G401 (cell line): Measurements from ENCODE around the gene PLCB4. TPM values are rescaled to one million over a fixed set of nuclear protein-coding genes. Genes with fewer than 3 reads are reported as not detected.
A peak's percentile ranks its signal among the peaks of the same experiment; 100 is the strongest.

Experiments used
- DNase-seq: peaks from one replicate; pipeline ENCODE4 v3.0.0-alpha.2; 2015; ENCODE audit warnings: low spot score
- in situ Hi-C: cut with HindIII; loops from 2 replicates; pipeline ENCODE4 v1.10.0; 2016; ENCODE audit warnings: low sequenced_read_pairs, mixed read lengths
- total RNA-seq: library from RNA; depleted of rRNA; stranded (reverse); fragments of >200 nt; shearing (Covaris generic); gene quantifications from 2 replicates; pipeline ENCODE4 v1.2.3, GENCODE V29; 2014

Gene PLCB4
- total RNA-seq, 1 experiment from 2014 or later: 2.4 TPM

GRCh38 chr20:9092655-9093054 lies 23.8 kb downstream of the PLCB4 start:
- in situ Hi-C loops: no loop called here

GRCh38 chr20:9093218-9093957 lies 24.5 kb downstream of the PLCB4 start:
- in situ Hi-C loops: no loop called here
- DNase-seq: no peak

More at GRCh38 chr20:9092655-9093054, 23.8 kb downstream of the PLCB4 start:
- no peak for DNase-seq

- in situ Hi-C loops: no loop called here
- DNase-seq: no peak
Measured at GRCh38 chr20:9099372-9099771, 30.5 kb downstream of the PLCB4 start.

- in situ Hi-C loops: no loop called here
Measured at GRCh38 chr20:9100691-9101090, 31.8 kb downstream of the PLCB4 start.

GRCh38 chr20:9102456-9102855 lies 33.6 kb downstream of the PLCB4 start:
- in situ Hi-C loops: no loop called here
- no peak for DNase-seq

More at GRCh38 chr20:9100691-9101090, 31.8 kb downstream of the PLCB4 start:
- peak; percentile 47 for DNase-seq

- in situ Hi-C loops: no loop called here
- peak; percentile 62 for DNase-seq
Measured at GRCh38 chr20:9103955-9104354, 35.1 kb downstream of the PLCB4 start.

- in situ Hi-C loops: no loop called here
Measured at GRCh38 chr20:9108260-9108659, 39.4 kb downstream of the PLCB4 start.

GRCh38 chr20:9109566-9109965 lies 40.7 kb downstream of the PLCB4 start:
- in situ Hi-C loops: no loop called here
- no peak for DNase-seq

More at GRCh38 chr20:9108260-9108659, 39.4 kb downstream of the PLCB4 start:
- peak; percentile 59 for DNase-seq

GRCh38 chr20:9110365-9110764 lies 41.5 kb downstream of the PLCB4 start:
- no peak for DNase-seq
- in situ Hi-C loops: no loop called here

- in situ Hi-C loops: no loop called here
- no peak for DNase-seq
Measured at GRCh38 chr20:9110916-9111432, 42.1 kb downstream of the PLCB4 start.

- in situ Hi-C loops: no loop called here
- DNase-seq: peak; percentile 78
Measured at GRCh38 chr20:9112541-9113515, 43.9 kb downstream of the PLCB4 start.

- in situ Hi-C loops: no loop called here
Measured at GRCh38 chr20:9114709-9115108, 45.8 kb downstream of the PLCB4 start.

GRCh38 chr20:9117548-9117947 lies 48.7 kb downstream of the PLCB4 start:
- in situ Hi-C loops: no loop called here
- DNase-seq: no peak

More at GRCh38 chr20:9114709-9115108, 45.8 kb downstream of the PLCB4 start:
- DNase-seq: no peak

GRCh38 chr20:9119776-9120175 lies 50.9 kb downstream of the PLCB4 start:
- in situ Hi-C loops: no loop called here

GRCh38 chr20:9121211-9121610 lies 52.3 kb downstream of the PLCB4 start:
- peak; percentile 86 for DNase-seq
- in situ Hi-C loops: no loop called here

More at GRCh38 chr20:9119776-9120175, 50.9 kb downstream of the PLCB4 start:
- peak; percentile 99 for DNase-seq

- DNase-seq: no peak
- in situ Hi-C loops: no loop called here
Measured at GRCh38 chr20:9122571-9122970, 53.7 kb downstream of the PLCB4 start.

GRCh38 chr20:9126527-9126926 lies 57.6 kb downstream of the PLCB4 start:
- in situ Hi-C loops: no loop called here
- no peak for DNase-seq

- in situ Hi-C loops: no loop called here
- no peak for DNase-seq
Measured at GRCh38 chr20:9128568-9128967, 59.7 kb downstream of the PLCB4 start.

GRCh38 chr20:9129756-9130155 lies 60.9 kb downstream of the PLCB4 start:
- in situ Hi-C loops: no loop called here
- DNase-seq: no peak

- in situ Hi-C loops: no loop called here
- no peak for DNase-seq
Measured at GRCh38 chr20:9130521-9130920, 61.6 kb downstream of the PLCB4 start.
